ENCODE measurements around the gene OSBPL3.

OSBPL3 gene

GRCh38 chr7:24752073-24752800 is 227.7 kb downstream of the OSBPL3 start:
- no peak for TF ChIP-seq JUND (IDR thresholded peaks at IDR 0.05; ENCODE audit: low read depth)
- in situ Hi-C loops (cut with HindIII; ENCODE audit: low pct_unique_long_range_greater_than_20kb, low sequenced_read_pairs), result no loop called here
- peak in 1 of 2 experiments; percentile 64 for DNase-seq (ENCODE audit: low read depth in 1 of 2, low spot score in 1 of 2)

DNA sequence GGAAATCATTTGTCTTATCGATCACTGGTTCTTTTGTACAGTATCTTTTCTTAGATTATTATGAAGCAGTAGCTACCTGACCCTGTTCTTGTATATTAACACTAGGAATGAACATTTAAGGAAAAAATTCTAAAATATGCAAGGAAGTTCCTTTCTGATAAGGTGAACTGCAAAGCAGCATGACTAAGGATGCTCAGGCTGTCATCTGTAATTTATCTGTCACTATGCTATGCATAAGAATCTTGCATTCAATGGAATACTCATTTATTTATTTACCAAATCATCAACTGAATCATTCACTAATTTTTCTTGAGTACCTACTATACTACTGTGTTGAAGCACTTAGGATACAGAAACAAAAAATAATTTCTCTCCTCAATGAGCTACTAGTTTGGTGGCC is 228.5 kb downstream of the OSBPL3 start:
- no peak for TF ChIP-seq JUND (IDR thresholded peaks at IDR 0.05; ENCODE audit: low read depth)
- in situ Hi-C loops (cut with HindIII; ENCODE audit: low pct_unique_long_range_greater_than_20kb, low sequenced_read_pairs), result no loop called here
- DNase-seq (ENCODE audit: low read depth in 1 of 2, low spot score in 1 of 2), result no peak

GRCh38 chr7:24750441-24751055 is 229.4 kb downstream of the OSBPL3 start:
- no peak for DNase-seq (ENCODE audit: low read depth in 1 of 2, low spot score in 1 of 2)
- no peak for TF ChIP-seq JUND (IDR thresholded peaks at IDR 0.05; ENCODE audit: low read depth)
- in situ Hi-C loops (cut with HindIII; ENCODE audit: low pct_unique_long_range_greater_than_20kb, low sequenced_read_pairs), result no loop called here

DNA sequence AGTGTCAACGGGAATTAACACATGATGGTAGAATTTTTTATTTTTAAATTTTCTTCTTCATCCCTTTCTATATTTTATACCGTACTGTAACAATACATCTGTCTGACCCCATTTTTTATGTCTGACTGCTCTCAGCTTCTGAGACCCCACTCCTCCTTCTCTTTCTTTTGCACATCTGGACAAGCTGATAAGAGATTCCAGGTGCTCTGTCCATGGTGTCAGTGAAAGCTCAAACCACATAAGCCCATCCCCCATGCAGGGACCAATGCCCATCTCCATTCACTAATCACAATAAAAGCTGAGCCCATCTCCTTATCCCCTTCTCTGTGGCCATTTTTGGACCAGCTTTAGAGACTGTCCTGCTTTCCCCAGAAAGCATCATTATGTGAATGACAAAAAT is 231.5 kb downstream of the OSBPL3 start:
- no peak for DNase-seq (ENCODE audit: low read depth in 1 of 2, low spot score in 1 of 2)
- in situ Hi-C loops (cut with HindIII; ENCODE audit: low pct_unique_long_range_greater_than_20kb, low sequenced_read_pairs), result no loop called here
- no peak for TF ChIP-seq JUND (IDR thresholded peaks at IDR 0.05; ENCODE audit: low read depth)
